GM21529 (cell line): Measurements from ENCODE around the gene ARL13A.
"Not testable (repeated sequence)": the region's sequence is repeated elsewhere in the genome, so short reads cannot be mapped to it uniquely, and the experiment has no call there.

Source experiments
- ATAC-seq: cut with Tn5 transposase; IDR thresholded peaks from one replicate; pipeline ENCODE4 v1.9.1; 2021; ENCODE audit not compliant: unreplicated experiment

Gene ARL13A

DNA sequence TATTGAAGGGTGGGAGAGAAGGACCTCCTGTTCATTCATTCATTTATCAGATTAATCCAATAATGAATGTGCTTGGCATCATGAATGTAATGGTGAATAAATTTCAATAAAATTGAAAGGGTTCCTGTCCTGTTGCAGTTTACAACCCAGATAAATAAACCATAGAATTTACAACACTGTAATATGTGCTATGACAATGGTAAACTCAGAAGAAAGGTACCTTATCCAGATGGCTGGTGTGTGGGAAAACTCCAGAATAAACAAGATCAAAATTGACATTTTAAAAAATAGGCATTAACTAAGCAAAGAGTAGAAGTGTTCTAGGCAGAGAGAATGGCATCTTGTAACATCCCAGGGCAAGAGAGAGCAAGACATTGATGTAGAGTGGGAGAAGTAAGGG lies 15.3 kb downstream of the ARL13A start:
- ATAC-seq = no peak

DNA sequence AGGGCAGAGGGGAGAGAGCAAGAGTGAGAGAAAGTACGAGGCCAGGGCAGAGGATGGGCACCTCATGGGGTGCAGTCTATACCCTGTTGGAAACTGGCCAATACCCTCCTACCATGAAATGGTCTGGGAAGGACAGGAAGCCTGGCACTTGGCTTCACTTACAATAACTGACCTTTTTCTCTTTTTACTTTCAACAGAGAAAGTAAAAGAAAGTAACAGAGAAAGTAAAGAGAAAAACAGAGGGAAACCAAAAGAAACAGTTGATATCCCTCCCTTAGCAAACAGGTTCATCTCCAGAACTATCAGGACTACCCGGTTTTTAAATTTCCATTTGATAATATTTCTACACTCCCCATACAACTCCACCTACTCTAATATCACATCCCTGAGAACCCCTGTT lies 20.6 kb downstream of the ARL13A start:
- ATAC-seq = no peak

DNA sequence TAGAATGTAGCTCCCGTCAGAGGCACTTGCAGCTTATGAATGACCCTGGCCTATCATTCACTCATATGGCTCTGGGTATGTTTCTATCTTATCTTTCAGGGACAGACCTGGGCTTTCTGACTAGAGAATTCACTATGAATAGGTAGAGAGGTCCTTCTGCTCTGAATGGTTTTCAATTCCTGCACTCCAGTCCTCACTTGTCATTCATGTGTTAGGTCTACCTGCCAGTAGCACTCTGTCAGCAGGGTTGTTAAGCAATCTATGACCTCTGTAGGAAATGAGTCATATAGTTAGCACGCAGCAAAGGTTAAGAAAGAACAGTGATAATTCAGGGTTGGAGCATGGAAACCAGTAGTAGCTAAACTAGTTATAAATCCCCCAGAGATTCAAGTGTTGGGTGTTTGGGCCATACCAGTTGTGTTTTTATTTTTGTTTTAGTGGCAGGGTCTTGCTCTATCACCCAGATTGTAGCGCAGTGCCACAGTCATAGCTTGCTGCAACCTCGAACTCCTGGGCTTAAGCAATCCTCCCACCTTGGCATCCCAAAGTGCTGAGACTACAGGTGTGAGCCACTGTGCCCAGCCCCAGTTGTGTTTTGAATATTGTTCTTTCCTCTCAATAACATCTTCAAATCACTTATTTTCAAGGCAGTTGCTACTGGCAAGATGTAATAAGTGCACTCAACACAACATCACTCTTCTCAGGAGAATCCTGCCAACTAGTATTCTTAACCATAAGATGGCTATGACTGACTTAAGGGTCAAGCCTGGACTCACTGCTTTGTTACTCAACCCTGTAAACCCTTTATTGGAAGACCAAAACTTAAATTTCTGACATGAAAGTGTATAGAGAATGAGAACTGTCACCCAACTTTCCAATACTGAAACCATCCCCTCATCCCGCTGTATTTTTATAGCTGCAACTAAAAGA lies 25.1 kb downstream of the ARL13A start:
- ATAC-seq = peak; percentile 96

DNA sequence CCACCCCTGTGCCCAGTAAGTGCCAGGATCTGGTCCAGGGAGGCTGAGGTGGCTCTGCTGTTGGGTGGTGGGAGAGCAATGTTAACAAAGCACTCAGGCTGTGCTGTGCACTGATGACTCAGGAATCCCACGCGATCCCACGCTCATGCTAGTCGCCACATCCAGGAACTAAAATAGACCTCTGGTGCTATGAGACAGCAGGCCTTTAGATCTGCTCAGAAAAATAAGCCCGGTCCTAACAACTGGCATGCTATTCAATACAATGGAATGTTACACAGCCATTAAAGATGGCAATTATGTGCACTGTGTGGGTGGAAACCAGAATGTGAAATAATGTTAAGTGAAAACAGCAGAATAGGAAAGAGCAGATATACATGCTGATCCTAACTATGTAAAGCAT lies 26.0 kb downstream of the ARL13A start:
- no peak for ATAC-seq

DNA sequence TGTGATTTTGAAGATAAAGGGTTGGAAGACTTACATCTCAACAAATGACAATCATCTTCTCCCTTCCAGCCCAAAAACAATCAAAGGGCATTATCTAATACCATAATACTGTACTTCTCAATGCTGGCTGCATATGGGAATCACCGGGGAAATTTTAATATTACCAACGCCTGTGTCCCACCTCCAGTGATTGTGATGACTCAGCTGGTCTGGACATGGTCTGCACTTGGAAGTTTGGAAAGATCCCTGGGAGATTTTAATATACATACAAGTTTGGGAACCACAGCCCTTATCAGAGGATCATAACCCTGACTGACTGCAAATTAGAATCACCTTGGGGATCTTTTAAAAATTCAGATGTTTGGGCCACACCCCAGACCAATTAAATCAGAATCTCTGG lies 29.9 kb downstream of the ARL13A start:
- no peak for ATAC-seq

DNA sequence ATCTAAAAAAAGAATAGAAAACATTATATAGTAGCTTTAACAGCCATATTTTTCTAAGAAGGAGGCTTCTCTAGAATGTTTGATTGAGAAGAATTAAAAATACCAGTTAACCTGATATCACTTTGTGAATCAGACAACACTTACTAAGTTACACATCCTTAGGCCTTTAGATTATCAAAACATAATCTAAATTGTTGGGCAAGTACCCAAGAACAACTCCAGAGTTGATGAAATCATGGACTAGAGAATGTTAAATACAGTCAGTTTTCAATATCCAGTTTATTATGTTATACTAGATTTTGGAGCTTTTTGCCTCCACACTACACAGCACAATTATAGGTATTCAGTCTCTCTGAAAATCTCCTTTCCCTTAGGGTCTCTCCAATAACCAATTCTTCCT lies 39.6 kb downstream of the ARL13A start:
- no peak for ATAC-seq

DNA sequence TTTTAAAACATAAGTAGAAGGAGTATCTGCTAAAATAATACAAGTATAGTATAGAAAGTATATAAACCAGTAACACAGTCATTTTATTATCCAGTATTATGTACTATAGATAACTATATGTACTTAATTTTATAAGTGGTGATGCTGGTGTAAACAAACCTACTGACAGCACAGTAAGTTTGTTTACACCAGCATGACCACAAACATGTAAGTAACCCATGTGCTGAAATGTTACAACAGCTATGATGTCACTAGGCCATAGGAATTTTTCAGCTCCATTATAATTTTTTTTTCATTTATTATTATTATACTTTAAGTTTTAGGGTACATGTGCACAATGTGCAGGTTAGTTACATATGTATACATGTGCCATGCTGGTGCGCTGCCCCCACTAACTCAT lies 42.5 kb downstream of the ARL13A start:
- not testable (repeated sequence) for ATAC-seq

DNA sequence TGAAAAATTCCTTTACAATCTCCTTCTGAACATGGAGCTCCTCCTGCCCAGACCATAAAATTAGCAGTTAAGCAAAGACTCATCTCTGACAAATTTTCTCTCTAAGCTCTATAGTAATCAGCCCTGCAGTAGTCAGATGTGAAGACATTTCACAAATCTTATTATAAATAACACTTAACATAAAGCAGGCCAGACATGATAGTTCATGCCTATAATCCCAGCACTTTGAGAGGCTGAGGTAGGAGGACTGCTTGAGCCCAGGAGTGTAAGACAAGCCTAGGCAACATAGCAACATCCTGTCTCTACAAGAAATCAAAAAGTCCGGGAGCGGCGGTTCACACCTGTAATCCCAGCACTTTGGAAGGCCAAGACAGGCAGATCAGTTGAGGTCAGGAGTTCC lies 52.5 kb downstream of the ARL13A start:
- ATAC-seq = no peak

DNA sequence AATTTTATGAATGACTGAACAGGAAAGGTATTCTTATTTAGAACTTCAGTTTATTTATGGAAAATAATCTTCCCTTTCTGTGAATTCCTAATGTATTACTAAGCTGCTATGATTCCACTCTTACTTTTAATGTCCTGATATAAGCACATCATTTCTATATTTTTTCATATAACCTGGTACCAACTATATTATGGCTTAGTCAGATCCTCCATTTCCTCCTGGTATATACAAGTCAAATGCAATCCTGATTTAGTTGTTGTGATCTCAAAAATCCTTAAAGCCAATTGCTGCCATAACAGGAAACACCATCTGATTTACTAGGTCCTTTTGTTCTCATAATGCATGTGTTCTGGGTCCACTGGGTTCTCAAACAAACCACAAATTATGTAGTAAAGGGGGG lies 55.6 kb downstream of the ARL13A start:
- no peak for ATAC-seq

DNA sequence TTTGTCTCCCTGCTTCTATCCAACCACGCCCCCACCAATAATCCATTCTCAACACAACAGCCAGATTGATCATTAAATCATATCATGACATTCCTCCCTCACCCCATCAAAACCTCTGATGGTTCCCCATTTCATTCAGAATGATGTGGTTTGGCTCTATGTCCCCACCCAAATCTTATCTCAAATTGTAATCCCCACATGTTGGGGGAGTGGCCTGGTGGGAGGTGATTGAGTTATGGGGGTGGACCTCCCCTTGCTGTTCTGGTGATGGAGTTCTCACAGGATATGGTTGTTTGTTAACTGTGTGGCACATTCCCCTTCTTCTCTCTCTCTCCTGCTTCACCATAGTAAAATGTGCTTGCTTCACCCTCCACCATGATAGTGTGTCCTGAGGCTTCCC lies 59.1 kb downstream of the ARL13A start:
- no peak for ATAC-seq

DNA sequence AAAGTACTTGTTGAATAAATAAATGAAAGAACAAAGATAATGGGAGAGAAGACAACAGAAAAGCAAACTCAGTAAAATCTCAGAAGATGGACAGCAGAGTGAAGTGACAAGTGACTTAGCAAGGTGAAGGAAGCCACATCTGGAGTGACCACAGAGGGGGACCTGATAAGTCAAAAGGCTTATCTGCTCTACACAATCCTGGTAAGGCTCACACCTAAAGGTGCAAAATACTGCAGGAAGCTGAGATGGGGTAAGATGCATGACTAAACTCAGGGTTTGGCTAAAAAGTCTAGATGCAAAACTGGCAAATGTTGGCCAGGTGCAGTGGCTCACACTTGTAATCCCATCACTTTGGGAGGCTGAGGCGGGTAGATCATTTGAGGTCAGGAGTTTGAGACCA lies 60.2 kb downstream of the ARL13A start:
- ATAC-seq = no peak

DNA sequence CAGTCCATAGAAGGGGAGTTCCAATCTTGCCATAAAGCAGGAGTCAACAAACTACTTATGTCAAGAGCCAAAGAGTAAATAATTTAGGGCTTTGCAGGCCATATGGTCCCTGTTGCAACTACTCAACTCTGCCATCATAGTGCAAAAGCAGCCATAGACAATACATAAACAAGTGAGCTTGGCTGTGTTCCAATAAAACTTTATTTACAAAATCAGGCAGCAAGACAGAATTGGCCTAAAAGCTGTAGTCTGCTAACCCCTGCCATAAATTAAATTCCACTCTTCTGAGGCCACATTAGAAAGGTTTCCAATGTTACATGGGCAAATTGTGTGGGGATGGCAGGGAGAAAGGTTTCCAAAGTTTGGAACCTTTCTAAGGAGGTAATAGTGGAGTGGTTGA lies 67.7 kb downstream of the ARL13A start:
- ATAC-seq = no peak

DNA sequence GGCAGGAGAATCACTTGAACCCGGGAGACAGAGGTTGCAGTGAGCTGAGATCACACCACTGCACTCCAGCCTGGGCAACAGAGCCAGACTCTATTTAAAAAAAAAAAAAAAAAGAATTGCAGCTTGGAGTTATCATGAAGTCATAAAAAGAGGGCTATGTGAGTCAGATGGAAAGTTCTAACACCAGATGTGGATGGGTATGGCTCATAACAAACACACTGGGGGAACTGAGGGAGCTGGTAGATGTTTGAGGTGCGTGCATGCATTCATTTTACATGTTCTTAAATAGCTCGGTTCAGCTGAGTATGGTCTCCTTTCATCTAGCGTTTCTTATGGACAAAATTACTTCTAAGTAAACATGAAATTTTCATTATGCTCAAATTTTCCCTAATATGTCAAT lies 70.7 kb downstream of the ARL13A start:
- ATAC-seq = no peak
